Natural killer cell (primary cell): ENCODE data around the gene HOXB1. TPM values are rescaled to one million over a fixed set of nuclear protein-coding genes. Genes with fewer than 3 reads are reported as not detected.
A peak's percentile ranks its signal among the peaks of the same experiment; 100 is the strongest.

ENCODE experiments used
- ATAC-seq, 3 donors: fragments of 150-1000 bp in 2 of 3; fragments of 200-7000 bp in 1 of 3; cut with Tn5 transposase; 1 replicate in 1 of 3; 2 replicates in 2 of 3; pipeline ENCODE4 v1.10.0; 2021; ENCODE audit warnings: mild to moderate bottlenecking in 2 of 3, moderate library complexity in 2 of 3
- DNase-seq, 2 donors: peaks; one replicate each; pipeline versions ENCODE4 v3.0.0 to v3.0.0-alpha.2; 2013 to 2021; ENCODE audit warnings: mixed read lengths in 1 of 2
- H3K27ac ChIP-seq: one replicate; pipeline ENCODE4 v1.5.1; 2013; ENCODE audit warnings: mild to moderate bottlenecking, low read length
- H3K27me3 ChIP-seq: one replicate; pipeline ENCODE4 v1.6.1; 2013; ENCODE audit warnings: low read length; ENCODE audit not compliant: control insufficient read depth, insufficient read depth
- H3K36me3 ChIP-seq: one replicate; pipeline ENCODE4 v1.6.1; 2013; ENCODE audit warnings: low read length; ENCODE audit not compliant: control insufficient read depth, insufficient read depth
- H3K4me1 ChIP-seq: one replicate; pipeline ENCODE4 v1.6.1; 2013; ENCODE audit warnings: low read length; ENCODE audit not compliant: control insufficient read depth, insufficient read depth
- H3K4me3 ChIP-seq: one replicate; pipeline ENCODE4 v1.5.1; 2013; ENCODE audit warnings: low read length
- H3K9me3 ChIP-seq: one replicate; pipeline ENCODE4 v1.6.1; 2013; ENCODE audit warnings: low read length; ENCODE audit not compliant: control insufficient read depth, insufficient read depth
- H3K27ac Mint-ChIP-seq, 2 donors: one replicate each; pipeline ENCODE4 v1.8.0; 2022; ENCODE audit warnings: mild to moderate bottlenecking in 2 of 2, mixed read lengths in 2 of 2, moderate library complexity in 1 of 2
- H3K27me3 Mint-ChIP-seq, 2 donors: one replicate each; pipeline ENCODE4 v1.8.0; 2022; ENCODE audit warnings: low read depth in 2 of 2, mixed read lengths in 2 of 2
- H3K36me3 Mint-ChIP-seq: one replicate; pipeline ENCODE4 v1.8.0; 2022; ENCODE audit warnings: mixed read lengths
- H3K4me1 Mint-ChIP-seq, 2 donors: one replicate each; pipeline ENCODE4 v1.8.0; 2022; ENCODE audit warnings: mixed read lengths in 2 of 2
- H3K4me3 Mint-ChIP-seq: one replicate; pipeline ENCODE4 v1.8.0; 2022; ENCODE audit warnings: mild to moderate bottlenecking, moderate library complexity, mixed read lengths
- H3K9me3 Mint-ChIP-seq, 2 donors: one replicate each; pipeline ENCODE4 v1.8.0; 2022; ENCODE audit warnings: mixed read lengths in 2 of 2
- CTCF ChIP-seq: fragments of 200-600 bp; IDR thresholded peaks from one replicate; pipeline ENCODE4 v1.8.0; 2022; ENCODE audit warnings: antibody characterized with exemption
- WGBS: methylation state at CpG from one replicate; pipeline ENCODE4 v1.1.7; 2013; ENCODE audit warnings: missing lambda C conversion rate; ENCODE audit not compliant: insufficient coverage; 5-methylcytosine and 5-hydroxymethylcytosine counted together
- intact Hi-C: fragments of 100-400 bp; cut with micrococcal nuclease; formaldehyde crosslinking; loops from one replicate; pipeline ENCODE4 v1.14.2; 2022
- total RNA-seq, 4 donors: library from RNA; stranded (reverse); fragments of 120-200 nt in 1 of 4; gene quantifications; one replicate each; pipeline versions ENCODE4 v1.2.3 to v1.2.4, GENCODE V29; 2013 to 2022

HOXB1 gene
- total RNA-seq, 3 donors from 2014 or later (not counting 1 experiment from before 2014, with no cell fraction given) = not detected

DNA sequence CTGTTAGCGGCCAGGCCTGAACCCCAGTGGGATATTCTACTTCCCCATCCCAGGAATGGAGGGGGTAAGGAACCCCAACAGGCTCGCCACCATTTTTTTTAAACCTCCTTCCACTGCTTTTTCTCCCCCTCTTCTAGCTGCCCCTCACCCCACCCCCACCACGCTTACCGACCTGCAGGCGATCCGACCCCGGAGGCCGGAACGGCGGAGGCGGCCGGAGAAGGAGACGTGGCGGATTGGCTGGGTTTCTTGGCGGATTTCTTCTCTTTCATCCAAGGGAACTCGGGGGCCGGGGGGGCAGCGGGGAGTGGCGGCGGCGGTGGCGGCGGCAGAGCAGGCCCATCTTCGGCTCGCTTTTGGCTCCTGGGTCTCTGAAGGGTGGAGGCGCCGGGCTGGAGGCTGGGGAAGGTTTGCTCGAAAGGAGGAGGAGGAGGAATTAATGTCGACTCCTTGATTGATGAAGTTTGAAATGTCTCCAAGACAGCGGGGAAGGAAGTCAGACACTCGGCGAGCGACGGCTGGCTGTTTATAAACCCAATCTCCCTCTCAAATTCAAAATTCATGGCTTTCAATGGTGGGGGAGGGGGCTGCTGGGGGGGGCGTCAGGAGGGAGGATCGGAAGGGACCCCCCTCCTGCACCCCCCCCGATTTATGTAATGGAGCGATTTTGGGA is 13.7 kb upstream of the HOXB1 start:
- H3K9me3 ChIP-seq = no peaks in the 10 kb centered on the region
- H3K4me3 Mint-ChIP-seq = peak overlapping the region; percentile 99
- no peaks in the 10 kb centered on the region for H3K9me3 Mint-ChIP-seq
- peak overlapping the region; percentile 94 to 99 for H3K27ac Mint-ChIP-seq
- H3K36me3 ChIP-seq = no peaks in the 10 kb centered on the region
- intact Hi-C loops = no loop called here
- no peaks in the 10 kb centered on the region for H3K27me3 ChIP-seq
- H3K4me3 ChIP-seq = peak overlapping the region; percentile 77
- H3K27ac ChIP-seq = peak overlapping the region; percentile 95
- peaks cover 73 to 74% of the 10 kb centered on the region in 2 donors for H3K4me1 Mint-ChIP-seq
- H3K4me1 ChIP-seq = peaks cover 62% of the 10 kb centered on the region
- peaks cover 7% of the 10 kb centered on the region for H3K36me3 Mint-ChIP-seq
- TF ChIP-seq CTCF = no peak
- 5% methylated on average over 28 of the region's 38 CpGs for WGBS
- DNase-seq (peak in 1 of 2 donors; percentile 60), ATAC-seq (peak in 1 of 3 donors; percentile 8)
- peaks cover 0 to 23% of the 10 kb centered on the region in 2 donors for H3K27me3 Mint-ChIP-seq

DNA sequence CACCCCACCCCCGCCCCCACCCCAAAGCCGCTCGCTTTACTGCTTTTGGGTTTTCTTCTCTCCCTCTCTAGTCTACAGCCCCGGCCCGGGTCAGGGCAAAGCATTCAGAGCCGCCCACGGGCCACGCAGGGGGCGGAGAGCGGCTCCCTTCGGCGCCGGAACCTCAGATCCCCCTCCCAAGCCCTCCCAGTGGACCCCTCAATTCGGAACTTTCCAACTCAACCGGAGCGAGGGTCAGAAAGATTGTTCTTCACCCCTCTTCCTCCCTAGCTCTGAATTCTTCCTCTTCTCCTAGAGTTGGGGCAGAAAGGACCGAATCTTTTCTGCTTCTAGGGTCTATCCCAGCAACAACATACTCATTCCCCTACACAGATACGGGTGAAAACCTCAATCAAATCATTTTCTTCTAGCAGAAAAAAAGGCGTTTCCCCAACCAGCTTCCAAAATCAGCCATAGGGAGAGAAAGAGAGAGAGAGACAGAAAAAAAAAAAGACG is 13.1 kb upstream of the HOXB1 start:
- no peaks in the 10 kb centered on the region for H3K36me3 ChIP-seq
- Mint-ChIP-seq H3K27ac (peak overlapping the region; percentile 94 to 99), H3K4me1 (peaks cover 73 to 74% of the 10 kb centered on the region in 2 donors), H3K4me3 (peak overlapping the region; percentile 99), H3K27me3 (peaks cover 0 to 23% of the 10 kb centered on the region in 2 donors), H3K9me3 (no peaks in the 10 kb centered on the region), H3K36me3 (peaks cover 7% of the 10 kb centered on the region)
- peaks cover 62% of the 10 kb centered on the region for H3K4me1 ChIP-seq
- peak overlapping the region; percentile 95 for H3K27ac ChIP-seq
- no peaks in the 10 kb centered on the region for H3K9me3 ChIP-seq
- no peak for TF ChIP-seq CTCF
- DNase-seq = peak in 1 of 2 donors; percentile 52
- H3K4me3 ChIP-seq = peak overlapping the region; percentile 77
- no peaks in the 10 kb centered on the region for H3K27me3 ChIP-seq
- ATAC-seq = peak; percentile 24 to 45 (median 30)
- intact Hi-C loops = loop anchor here (2.0 kb wide), 1 partner anchor 15 kb away; no protein-coding TSS in a partner anchor
- WGBS = 0% methylated on average over 18 of the region's 20 CpGs

DNA sequence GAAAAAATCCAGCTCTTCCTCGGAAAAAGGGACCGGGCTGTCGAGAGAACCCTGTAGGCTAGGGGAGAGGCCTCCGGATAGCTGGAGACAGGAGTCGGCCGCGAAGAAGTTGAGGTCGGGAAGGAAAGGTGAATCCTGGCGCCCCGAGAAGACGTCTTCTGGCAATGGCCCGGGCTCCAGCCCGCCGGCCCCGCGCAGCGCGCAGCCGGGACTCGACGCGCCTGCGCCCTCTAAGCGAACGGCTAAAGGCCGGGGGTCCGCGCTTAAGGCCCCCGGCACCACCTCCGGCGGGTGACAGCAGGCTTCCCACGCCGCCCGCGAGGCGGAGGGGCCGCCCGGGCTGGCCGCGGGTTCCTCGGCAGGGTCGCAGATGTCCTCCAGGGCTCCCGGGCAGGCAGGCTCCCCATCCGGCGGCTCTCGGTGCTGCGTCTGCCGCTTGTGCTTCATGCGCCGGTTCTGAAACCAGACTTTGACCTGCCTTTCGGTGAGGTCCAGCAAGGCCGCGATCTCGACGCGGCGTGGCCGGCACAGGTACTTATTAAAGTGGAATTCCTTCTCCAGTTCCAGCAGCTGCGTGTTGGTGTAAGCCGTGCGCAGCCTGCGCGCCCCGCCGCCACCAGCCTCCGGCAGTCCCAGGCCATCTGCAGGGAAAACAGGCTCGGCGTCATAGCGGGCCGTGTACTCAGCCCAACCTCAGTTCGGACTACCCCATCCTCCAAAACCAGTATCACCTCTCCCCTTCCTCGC is 12.5 kb upstream of the HOXB1 start:
- intact Hi-C loops = loop anchor here (2.0 kb wide), 1 partner anchor 14 kb away; no protein-coding TSS in a partner anchor
- DNase-seq (peak; percentile 64 to 77), ATAC-seq (peak; percentile 63 to 74 (median 71))
- TF ChIP-seq CTCF = peak; percentile 36
- peak overlapping the region; percentile 99 for H3K4me3 Mint-ChIP-seq
- peaks cover 57% of the 10 kb centered on the region for H3K4me1 ChIP-seq
- H3K4me3 ChIP-seq = peak overlapping the region; percentile 77
- peaks cover 68 to 69% of the 10 kb centered on the region in 2 donors for H3K4me1 Mint-ChIP-seq
- H3K27me3 ChIP-seq = no peaks in the 10 kb centered on the region
- peaks cover 0 to 23% of the 10 kb centered on the region in 2 donors for H3K27me3 Mint-ChIP-seq
- H3K27ac ChIP-seq = peak overlapping the region; percentile 95
- no peaks in the 10 kb centered on the region for H3K9me3 Mint-ChIP-seq
- WGBS = under 1% methylated on average over 72 of the region's 72 CpGs
- H3K9me3 ChIP-seq = no peaks in the 10 kb centered on the region
- peaks cover 7% of the 10 kb centered on the region for H3K36me3 Mint-ChIP-seq
- H3K36me3 ChIP-seq = no peaks in the 10 kb centered on the region
- peak overlapping the region; percentile 94 to 99 for H3K27ac Mint-ChIP-seq
